ENCODE measurements around the gene S1PR3. TPM values are rescaled to one million over a fixed set of nuclear protein-coding genes. Genes with fewer than 3 reads are reported as not detected.

Gene S1PR3
- total and polyA plus RNA-seq, 2 donors (not counting 3 experiments of a cell fraction or from before 2014, with no cell fraction given), result 12.5 to 25.8 TPM

- FAIRE-seq, result no peak
Observed at GRCh38 chr9:89044881-89045280, 53.6 kb downstream of the S1PR3 start.

More at GRCh38 chr9:89044881-89045280, 53.6 kb downstream of the S1PR3 start:
- no peaks in the 10 kb centered on the region for H3K27me3 ChIP-seq (ENCODE audit: control insufficient read depth in 2 of 2, insufficient read depth in 2 of 2, low read length in 2 of 2)
- DNase-seq (ENCODE audit: low read depth, low spot score), result no peak
- H4K20me1 ChIP-seq (replicated peaks; ENCODE audit: control insufficient read depth, extremely low read depth, insufficient read depth, low read length), result no peaks in the 10 kb centered on the region
- no peaks in the 10 kb centered on the region for H3K9me3 ChIP-seq (replicated peaks; ENCODE audit: control insufficient read depth, insufficient read depth, low read length)
- CTCF ChIA-PET, result interaction anchor here (1.6 kb wide), 1 partner anchor 13 kb away, joined by 3 read pairs; no protein-coding TSS in a partner anchor
- dilution Hi-C loops (cut with MboI; ENCODE audit: extremely low pct_ligation_motif_present, low sequenced_read_pairs) (no loop called here), intact Hi-C loops (cut with micrococcal nuclease) (loop anchor here (10.0 kb wide), 1 partner anchor 230 kb away; no protein-coding TSS in a partner anchor)
- H2AFZ ChIP-seq (ENCODE audit: low read depth, low read length), result no peak overlapping the region
- H3K79me2 ChIP-seq (ENCODE audit: control insufficient read depth, insufficient read depth, low read length), result no peaks in the 10 kb centered on the region
- H3K4me3 ChIP-seq (replicated peaks in 1 of 3; ENCODE audit: insufficient read depth in 1 of 3, low read depth in 1 of 3, low read length in 3 of 3), result no peak overlapping the region
- no peaks in the 10 kb centered on the region for H3K9me1 ChIP-seq (replicated peaks; ENCODE audit: control insufficient read depth, extremely low read depth, insufficient read depth, low read length)
- TF ChIP-seq POLR2AphosphoS5 (IDR thresholded peaks at IDR 0.05; ENCODE audit: insufficient read depth, low read depth, low read length) (no peak), POLR2A (IDR thresholded peaks at IDR 0.05; ENCODE audit: low read depth, low read length) (no peak), EZH2 (IDR thresholded peaks at IDR 0.05; ENCODE audit: borderline replicate concordance, low read depth, low read length, severe bottlenecking) (no peak), CTCF (IDR thresholded peaks at IDR 0.05; ENCODE audit: extremely low read depth in 1 of 2, insufficient read depth in 1 of 2, low read depth in 1 of 2, low read length in 2 of 2) (no peak), MAX (IDR thresholded peaks at IDR 0.05; ENCODE audit: insufficient read depth, insufficient read length) (no peak), FOS (IDR thresholded peaks at IDR 0.05; ENCODE audit: borderline replicate concordance, insufficient read depth, low read length) (no peak), GATA2 (IDR thresholded peaks at IDR 0.05; ENCODE audit: insufficient read depth, insufficient read length, low read depth, low read length) (no peak), MYC (IDR thresholded peaks at IDR 0.05; ENCODE audit: low read depth, low read length) (no peak), JUN (IDR thresholded peaks at IDR 0.05; ENCODE audit: borderline replicate concordance, insufficient read depth, insufficient read length, low read depth) (no peak)
- H3K4me2 ChIP-seq (ENCODE audit: insufficient read depth, low read length), result no peak overlapping the region
- BruUV-seq (replicated peaks), result no TSS peak
- no peak overlapping the region for H3K9ac ChIP-seq (replicated peaks; ENCODE audit: extremely low read depth, insufficient read depth, low read length)
- H3K36me3 ChIP-seq (ENCODE audit: control insufficient read depth in 2 of 2, extremely low read depth in 1 of 2, insufficient read depth in 2 of 2, low read length in 2 of 2), result no peaks in the 10 kb centered on the region
- POLR2A ChIA-PET, result no interaction called here
- no peak overlapping the region for H3K27ac ChIP-seq (ENCODE audit: insufficient read depth, low read depth, low read length)
- H3K4me1 ChIP-seq (ENCODE audit: control insufficient read depth, extremely low read depth, insufficient read depth, low read length), result peaks cover 4% of the 10 kb centered on the region

Data from endothelial cell of umbilical vein (primary cell).